ENCODE data around the gene CBLC. TPM values are rescaled to one million over a fixed set of nuclear protein-coding genes. Genes with fewer than 3 reads are reported as not detected.
"Not testable (repeated sequence)": the region's sequence is repeated elsewhere in the genome, so short reads cannot be mapped to it uniquely, and the experiment has no call there.

CBLC gene
- polyA plus RNA-seq, 1 donor = not detected

- no peak for DNase-seq
Observed at GRCh38 chr19:44820648-44821609, 43.2 kb downstream of the CBLC start.

GRCh38 chr19:44822177-44822576 lies 44.5 kb downstream of the CBLC start:
- DNase-seq = no peak

- no peak for DNase-seq
Observed at GRCh38 chr19:44822670-44823372, 45.1 kb downstream of the CBLC start.

GRCh38 chr19:44823373-44823698 lies 45.6 kb downstream of the CBLC start:
- DNase-seq = no peak

- DNase-seq = no peak
Observed at GRCh38 chr19:44824761-44825160, 47.1 kb downstream of the CBLC start.

- not testable (repeated sequence) for DNase-seq
Observed at GRCh38 chr19:44832875-44833274, 55.2 kb downstream of the CBLC start.

GRCh38 chr19:44834399-44834798 lies 56.7 kb downstream of the CBLC start:
- not testable (repeated sequence) for DNase-seq

GRCh38 chr19:44839276-44839675 lies 61.6 kb downstream of the CBLC start:
- no peak for DNase-seq

GRCh38 chr19:44840811-44841210 lies 63.1 kb downstream of the CBLC start:
- DNase-seq = no peak

- DNase-seq = no peak
Observed at GRCh38 chr19:44841231-44841630, 63.5 kb downstream of the CBLC start.

GRCh38 chr19:44845286-44845611 lies 67.6 kb downstream of the CBLC start:
- DNase-seq = no peak

GRCh38 chr19:44845612-44846454 lies 68.1 kb downstream of the CBLC start, which contains the start of gene NECTIN2:
Gene NECTIN2, plus strand, starts transcription at chr19:44846297. Its CDS starts 229 bp downstream, at chr19:44846526.
- peak; percentile 98 for DNase-seq

- no peak for DNase-seq
Observed at GRCh38 chr19:44846455-44847143, 68.9 kb downstream of the CBLC start.

GRCh38 chr19:44847144-44848035 lies 69.7 kb downstream of the CBLC start:
- DNase-seq = peak; percentile 79

- DNase-seq = peak; percentile 46
Observed at GRCh38 chr19:44848036-44848811, 70.5 kb downstream of the CBLC start.

GRCh38 chr19:44848812-44849447 lies 71.2 kb downstream of the CBLC start:
- DNase-seq = peak; percentile 29
